SK-N-SH (cell line): ENCODE results near the gene TRDN. TPM values are rescaled to one million over a fixed set of nuclear protein-coding genes. Genes with fewer than 3 reads are reported as not detected.

Experiments
- CTCF ChIA-PET: fragments of 300-600, 350-600 bp; formaldehyde crosslinking; extraction: SDS; loops from one replicate; lab custom pipeline; 2021; lab: Yijun Ruan, JAX
- POLR2A ChIA-PET: fragments of 350-600 bp; sonication (Branson Sonifier 250); formaldehyde crosslinking; extraction: SDS; loops from one replicate; lab custom pipeline; 2020; ENCODE audit warnings: antibody characterized with exemption, inconsistent platforms; lab: Yijun Ruan, JAX
- DNase-seq: peaks from one replicate; pipeline ENCODE4 v3.0.0; 2012
- H2AFZ ChIP-seq: fragments of 200-600 bp; sonication (generic); 2 replicates; pipeline ENCODE4 v1.8.1; 2016; ENCODE audit warnings: antibody characterized with exemption, mild to moderate bottlenecking, low read depth
- H3F3A ChIP-seq: fragments of 200-600 bp; sonication (generic); replicated peaks from 2 replicates; pipeline ENCODE3; 2016; ENCODE audit warnings: antibody characterized with exemption, mild to moderate bottlenecking; ENCODE audit not compliant: insufficient read depth
- H3K27ac ChIP-seq, 2 experiments: fragments of 200-500 bp in 1 of 2; fragments of 200-600 bp in 1 of 2; sonication (Bioruptor generic) in 1 of 2; sonication (generic), shearing (Covaris generic) in 1 of 2; 2 replicates each; pipeline versions ENCODE4 v1.5.1 to v1.6.1; 2014 to 2016; ENCODE audit warnings: low read depth in 2 of 2, inconsistent platforms in 1 of 2, low read length in 1 of 2, mild to moderate bottlenecking in 1 of 2, mixed read lengths in 1 of 2
- H3K27me3 ChIP-seq: fragments of 200-600 bp; sonication (generic), shearing (Covaris generic); 2 replicates; pipeline ENCODE4 v1.6.1; 2016; ENCODE audit warnings: mixed run types; ENCODE audit not compliant: insufficient read depth
- H3K36me3 ChIP-seq, 2 experiments: fragments of 200-500 bp in 1 of 2; fragments of 200-600 bp in 1 of 2; sonication (Bioruptor generic) in 1 of 2; sonication (generic) in 1 of 2; replicated peaks in 1 of 2; 2 replicates each; pipeline versions ENCODE3 to v1.5.1; 2014 to 2016; ENCODE audit warnings: low read length in 1 of 2, mild to moderate bottlenecking in 1 of 2; ENCODE audit not compliant: insufficient read depth in 2 of 2, control insufficient read depth in 1 of 2
- H3K4me1 ChIP-seq, 2 experiments: fragments of 200-500 bp in 1 of 2; fragments of 200-600 bp in 1 of 2; sonication (Bioruptor generic) in 1 of 2; sonication (generic), shearing (Covaris generic) in 1 of 2; 2 replicates each; pipeline versions ENCODE4 v1.5.1 to v1.6.1; 2014 to 2016; ENCODE audit warnings: low read depth in 1 of 2, low read length in 1 of 2, mixed run types in 1 of 2; ENCODE audit not compliant: insufficient read depth in 2 of 2, control insufficient read depth in 1 of 2
- H3K4me2 ChIP-seq: fragments of 200-600 bp; sonication (generic), shearing (Covaris generic); 2 replicates; pipeline ENCODE4 v1.6.1; 2017; ENCODE audit warnings: mixed run types
- H3K4me3 ChIP-seq, 2 experiments: fragments of 200-500 bp in 1 of 2; fragments of 200-600 bp in 1 of 2; sonication (Bioruptor generic) in 1 of 2; sonication (generic), shearing (Covaris generic) in 1 of 2; 2 replicates each; pipeline versions ENCODE4 v1.5.1 to v1.8.1; 2014 to 2016; ENCODE audit warnings: low read depth in 2 of 2, inconsistent platforms in 1 of 2, low read length in 1 of 2, mild to moderate bottlenecking in 1 of 2, mixed read lengths in 1 of 2, moderate library complexity in 1 of 2
- H3K79me2 ChIP-seq: fragments of 200-600 bp; sonication (generic); 2 replicates; pipeline ENCODE4 v1.8.1; 2017; ENCODE audit warnings: mild to moderate bottlenecking; ENCODE audit not compliant: insufficient read depth
- H3K9ac ChIP-seq: fragments of 200-600 bp; sonication (generic); 2 replicates; pipeline ENCODE4 v1.6.1; 2017; ENCODE audit warnings: mixed run types
- H3K9me2 ChIP-seq: fragments of 200-600 bp; sonication (generic); 2 replicates; pipeline ENCODE4 v1.6.1; 2017; ENCODE audit warnings: mixed run types
- H3K9me3 ChIP-seq: fragments of 200-600 bp; sonication (generic); 2 replicates; pipeline ENCODE4 v1.6.1; 2017; ENCODE audit warnings: mixed run types, mild to moderate bottlenecking, moderate library complexity
- H4K20me1 ChIP-seq: fragments of 200-600 bp; sonication (generic); 2 replicates; pipeline ENCODE4 v1.6.1; 2017; ENCODE audit warnings: mild to moderate bottlenecking, mixed run types; ENCODE audit not compliant: insufficient read depth
- CHD2 ChIP-seq: fragments of 150-350 bp; IDR thresholded peaks from 2 replicates; pipeline ENCODE4 v1.6.1; 2018; ENCODE audit warnings: low read length; ENCODE audit not compliant: partially characterized antibody
- ELF1 ChIP-seq: IDR thresholded peaks from 2 replicates; pipeline ENCODE4 v1.4.0; 2012
- EP300 ChIP-seq, 2 experiments: IDR thresholded peaks; 2 replicates each; pipeline versions ENCODE4 v1.4.0 to v1.6.1; 2012; ENCODE audit warnings: borderline replicate concordance in 1 of 2, low read depth in 1 of 2, low read length in 1 of 2
- EZH2phosphoT487 ChIP-seq: fragments of 200-600 bp; sonication (generic); IDR thresholded peaks from 2 replicates; pipeline ENCODE4 v1.6.1; 2017; ENCODE audit warnings: low read depth, mixed run types, mild to moderate bottlenecking, antibody characterized with exemption, moderate library complexity, borderline replicate concordance
- FOXJ3 ChIP-seq: sonication (generic); formaldehyde crosslinking; IDR thresholded peaks from 2 replicates; pipeline ENCODE4 v1.5.1; 2020; ENCODE audit warnings: mild to moderate bottlenecking, missing genetic modification reagents
- FOXM1 ChIP-seq: IDR thresholded peaks from 2 replicates; pipeline ENCODE4 v1.4.0; 2012; ENCODE audit warnings: low read depth, mild to moderate bottlenecking
- GATA2 ChIP-seq: sonication (generic); formaldehyde crosslinking; IDR thresholded peaks from 2 replicates; pipeline ENCODE4 v1.5.0; 2020; ENCODE audit warnings: mild to moderate bottlenecking, missing genetic modification reagents
- JUND ChIP-seq: IDR thresholded peaks from 2 replicates; pipeline ENCODE4 v1.4.0; 2012
- MEF2A ChIP-seq: IDR thresholded peaks from 2 replicates; pipeline ENCODE4 v1.4.0; 2012; ENCODE audit warnings: low read depth, borderline replicate concordance
- POLR2AphosphoS5 ChIP-seq: IDR thresholded peaks from 2 replicates; pipeline ENCODE4 v1.6.1; 2012; ENCODE audit warnings: low read depth, low read length
- RAD21 ChIP-seq: IDR thresholded peaks from 2 replicates; pipeline ENCODE4 v1.6.1; 2012; ENCODE audit warnings: mild to moderate bottlenecking, low read length
- SIN3A ChIP-seq: IDR thresholded peaks from 2 replicates; pipeline ENCODE4 v1.6.1; 2012; ENCODE audit warnings: low read depth, mild to moderate bottlenecking, low read length, moderate library complexity, borderline replicate concordance
- TEAD4 ChIP-seq: IDR thresholded peaks from 2 replicates; pipeline ENCODE4 v1.4.0; 2012; ENCODE audit warnings: mild to moderate bottlenecking, borderline replicate concordance; ENCODE audit not compliant: insufficient read depth
- WGBS: methylation state at CpG from one replicate; pipeline ENCODE4 v1.1.6; 2017; ENCODE audit warnings: low lambda C conversion rate; 5-methylcytosine and 5-hydroxymethylcytosine counted together
- polyA plus RNA-seq, 3 experiments: library from polyadenylated mRNA; depleted of rRNA; stranded (reverse); fragments of >200 nt; gene quantifications; 2 replicates each; pipeline ENCODE4 v1.2.3, GENCODE V29; 2012
- TF ChIP-seq, protein P1 (sequence below): IDR thresholded peaks from 2 replicates; pipeline ENCODE4 v1.6.1; 2012; ENCODE audit warnings: mild to moderate bottlenecking, low read depth, low read length, moderate library complexity
- TF ChIP-seq, protein P2 (sequence below): IDR thresholded peaks from 2 replicates; pipeline ENCODE4 v1.4.0; 2012; ENCODE audit warnings: low read depth, borderline replicate concordance
- TF ChIP-seq, protein P3 (sequence below): IDR thresholded peaks from 2 replicates; pipeline ENCODE4; 2012

TRDN gene
- polyA plus RNA-seq, 1 of the 3 experiments (the other 2 are of a cell fraction), result not detected

DNA sequence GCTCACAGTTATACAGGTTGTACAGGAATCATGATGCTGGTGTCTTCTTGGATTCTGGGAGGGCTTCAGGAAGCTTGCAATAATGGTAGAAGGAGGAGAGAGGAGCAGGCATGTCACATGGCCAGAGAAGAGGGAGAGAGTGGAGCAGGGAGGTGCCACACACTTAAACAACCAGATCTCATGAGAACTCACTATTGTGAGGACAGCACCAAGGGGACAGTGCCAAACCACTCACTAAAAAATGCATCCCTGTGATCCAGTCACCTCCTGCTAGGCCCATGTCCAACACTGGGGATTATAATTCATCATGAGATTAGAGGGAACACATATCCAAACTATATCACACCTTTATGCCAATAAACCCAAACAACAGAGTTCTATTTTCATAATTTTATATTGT is 67.2 kb downstream of the TRDN start:
- CTCF ChIA-PET, result interaction anchor here (0.7 kb wide), 1 partner anchor 1039 kb away, joined by 3 read pairs; no protein-coding TSS in a partner anchor
- Histone ChIP-seq H3K4me1 (no peaks in the 10 kb centered on the region), H2AFZ (no peak overlapping the region), H3K4me2 (no peak overlapping the region), H3K9me3 (no peaks in the 10 kb centered on the region), H3K36me3 (no peaks in the 10 kb centered on the region), H3K79me2 (no peaks in the 10 kb centered on the region), H3K9me2 (no peaks in the 10 kb centered on the region), H3K27ac (no peak overlapping the region), H4K20me1 (no peaks in the 10 kb centered on the region), H3K27me3 (no peaks in the 10 kb centered on the region), H3K4me3 (no peak overlapping the region), H3F3A (no peaks in the 10 kb centered on the region), H3K9ac (no peak overlapping the region)
- TF ChIP-seq JUND, result no peak
- TF ChIP-seq ELF1, result no peak
- TF ChIP-seq EZH2phosphoT487, result no peak
- TF ChIP-seq, protein P1, sequence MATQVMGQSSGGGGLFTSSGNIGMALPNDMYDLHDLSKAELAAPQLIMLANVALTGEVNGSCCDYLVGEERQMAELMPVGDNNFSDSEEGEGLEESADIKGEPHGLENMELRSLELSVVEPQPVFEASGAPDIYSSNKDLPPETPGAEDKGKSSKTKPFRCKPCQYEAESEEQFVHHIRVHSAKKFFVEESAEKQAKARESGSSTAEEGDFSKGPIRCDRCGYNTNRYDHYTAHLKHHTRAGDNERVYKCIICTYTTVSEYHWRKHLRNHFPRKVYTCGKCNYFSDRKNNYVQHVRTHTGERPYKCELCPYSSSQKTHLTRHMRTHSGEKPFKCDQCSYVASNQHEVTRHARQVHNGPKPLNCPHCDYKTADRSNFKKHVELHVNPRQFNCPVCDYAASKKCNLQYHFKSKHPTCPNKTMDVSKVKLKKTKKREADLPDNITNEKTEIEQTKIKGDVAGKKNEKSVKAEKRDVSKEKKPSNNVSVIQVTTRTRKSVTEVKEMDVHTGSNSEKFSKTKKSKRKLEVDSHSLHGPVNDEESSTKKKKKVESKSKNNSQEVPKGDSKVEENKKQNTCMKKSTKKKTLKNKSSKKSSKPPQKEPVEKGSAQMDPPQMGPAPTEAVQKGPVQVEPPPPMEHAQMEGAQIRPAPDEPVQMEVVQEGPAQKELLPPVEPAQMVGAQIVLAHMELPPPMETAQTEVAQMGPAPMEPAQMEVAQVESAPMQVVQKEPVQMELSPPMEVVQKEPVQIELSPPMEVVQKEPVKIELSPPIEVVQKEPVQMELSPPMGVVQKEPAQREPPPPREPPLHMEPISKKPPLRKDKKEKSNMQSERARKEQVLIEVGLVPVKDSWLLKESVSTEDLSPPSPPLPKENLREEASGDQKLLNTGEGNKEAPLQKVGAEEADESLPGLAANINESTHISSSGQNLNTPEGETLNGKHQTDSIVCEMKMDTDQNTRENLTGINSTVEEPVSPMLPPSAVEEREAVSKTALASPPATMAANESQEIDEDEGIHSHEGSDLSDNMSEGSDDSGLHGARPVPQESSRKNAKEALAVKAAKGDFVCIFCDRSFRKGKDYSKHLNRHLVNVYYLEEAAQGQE, result no peak
- TF ChIP-seq CHD2, result no peak
- TF ChIP-seq FOXM1, result no peak
- TF ChIP-seq RAD21, result no peak
- no peak for TF ChIP-seq FOXJ3
- TF ChIP-seq MEF2A, result no peak
- TF ChIP-seq, protein P2, sequence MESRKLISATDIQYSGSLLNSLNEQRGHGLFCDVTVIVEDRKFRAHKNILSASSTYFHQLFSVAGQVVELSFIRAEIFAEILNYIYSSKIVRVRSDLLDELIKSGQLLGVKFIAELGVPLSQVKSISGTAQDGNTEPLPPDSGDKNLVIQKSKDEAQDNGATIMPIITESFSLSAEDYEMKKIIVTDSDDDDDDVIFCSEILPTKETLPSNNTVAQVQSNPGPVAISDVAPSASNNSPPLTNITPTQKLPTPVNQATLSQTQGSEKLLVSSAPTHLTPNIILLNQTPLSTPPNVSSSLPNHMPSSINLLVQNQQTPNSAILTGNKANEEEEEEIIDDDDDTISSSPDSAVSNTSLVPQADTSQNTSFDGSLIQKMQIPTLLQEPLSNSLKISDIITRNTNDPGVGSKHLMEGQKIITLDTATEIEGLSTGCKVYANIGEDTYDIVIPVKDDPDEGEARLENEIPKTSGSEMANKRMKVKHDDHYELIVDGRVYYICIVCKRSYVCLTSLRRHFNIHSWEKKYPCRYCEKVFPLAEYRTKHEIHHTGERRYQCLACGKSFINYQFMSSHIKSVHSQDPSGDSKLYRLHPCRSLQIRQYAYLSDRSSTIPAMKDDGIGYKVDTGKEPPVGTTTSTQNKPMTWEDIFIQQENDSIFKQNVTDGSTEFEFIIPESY, result no peak
- TF ChIP-seq, protein P3, sequence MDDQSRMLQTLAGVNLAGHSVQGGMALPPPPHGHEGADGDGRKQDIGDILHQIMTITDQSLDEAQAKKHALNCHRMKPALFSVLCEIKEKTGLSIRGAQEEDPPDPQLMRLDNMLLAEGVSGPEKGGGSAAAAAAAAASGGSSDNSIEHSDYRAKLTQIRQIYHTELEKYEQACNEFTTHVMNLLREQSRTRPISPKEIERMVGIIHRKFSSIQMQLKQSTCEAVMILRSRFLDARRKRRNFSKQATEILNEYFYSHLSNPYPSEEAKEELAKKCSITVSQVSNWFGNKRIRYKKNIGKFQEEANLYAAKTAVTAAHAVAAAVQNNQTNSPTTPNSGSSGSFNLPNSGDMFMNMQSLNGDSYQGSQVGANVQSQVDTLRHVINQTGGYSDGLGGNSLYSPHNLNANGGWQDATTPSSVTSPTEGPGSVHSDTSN, result no peak
- POLR2A ChIA-PET, result no interaction called here
- DNase-seq, result no peak

DNA sequence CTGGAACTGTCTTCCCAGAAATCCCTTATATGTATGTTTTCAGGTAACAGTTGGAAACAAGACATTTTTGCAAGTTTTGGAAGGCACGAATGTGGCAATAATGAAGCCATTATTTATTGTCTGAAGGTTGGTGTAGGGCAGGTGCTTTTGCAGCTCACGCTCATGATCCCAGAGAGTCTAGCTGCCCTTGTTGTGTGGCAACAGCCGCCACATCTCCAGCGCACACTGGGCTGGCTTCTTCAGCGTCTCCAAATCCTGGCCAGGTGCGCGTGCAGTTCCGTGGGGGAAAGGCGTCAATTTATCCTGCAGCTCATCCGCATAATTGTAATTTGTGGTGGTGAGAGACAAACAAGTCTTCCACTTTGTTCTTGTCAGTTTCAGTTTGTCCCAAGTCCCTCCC is 71.2 kb downstream of the TRDN start:
- no peaks in the 10 kb centered on the region for H3K79me2 ChIP-seq
- DNase-seq, result no peak
- no peak overlapping the region for H3K27ac ChIP-seq
- H4K20me1 ChIP-seq, result no peaks in the 10 kb centered on the region
- WGBS, result 50% methylated on average over 4 of the region's 10 CpGs
- H3K9me2 ChIP-seq, result no peaks in the 10 kb centered on the region
- CTCF ChIA-PET, result no interaction called here
- H2AFZ ChIP-seq, result no peak overlapping the region
- no peaks in the 10 kb centered on the region for H3F3A ChIP-seq
- no peaks in the 10 kb centered on the region; the same call in 1 of the 2 replicates for H3K27me3 ChIP-seq
- no peak for TF ChIP-seq FOXM1
- TF ChIP-seq SIN3A, result no peak
- no peak for TF ChIP-seq TEAD4
- TF ChIP-seq POLR2AphosphoS5, result no peak
- no peak for TF ChIP-seq GATA2 (CRISPR knock-in tag)
- no peak for TF ChIP-seq EP300 (IDR thresholded peaks at IDR 0.05; ENCODE audit: borderline replicate concordance in 1 of 2, low read depth in 1 of 2, low read length in 1 of 2)
- H3K4me1 ChIP-seq, result no peaks in the 10 kb centered on the region; a peak in 1 of 4 replicates
- no peaks in the 10 kb centered on the region for H3K9me3 ChIP-seq
- POLR2A ChIA-PET, result no interaction called here
- H3K9ac ChIP-seq, result no peak overlapping the region
- no peaks in the 10 kb centered on the region for H3K36me3 ChIP-seq
- H3K4me3 ChIP-seq, result no peak overlapping the region
- no peak overlapping the region for H3K4me2 ChIP-seq
